ENCODE data around the gene ARSI.

DNA sequence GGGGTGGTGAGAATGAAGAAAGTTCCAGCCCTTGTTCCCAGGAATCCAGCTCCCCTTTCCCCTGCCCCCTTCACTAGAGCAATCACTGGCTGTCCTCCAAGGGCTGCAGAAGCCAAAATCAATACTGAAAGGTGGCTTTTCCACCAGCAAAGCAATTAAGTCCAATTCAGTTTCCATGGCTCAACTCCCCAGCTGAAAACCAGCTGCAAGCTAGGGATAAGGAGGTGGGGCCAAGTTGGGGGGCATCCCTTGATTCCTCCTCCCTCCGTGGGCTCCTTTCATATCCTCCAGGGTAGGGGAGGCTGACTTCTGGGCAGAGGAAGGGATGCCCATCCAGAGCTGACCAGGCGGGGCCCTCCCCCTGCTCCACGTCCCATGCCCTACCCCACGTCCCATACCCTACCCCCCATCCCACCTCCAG, 35.8 kb downstream of the ARSI start:
- TF ChIP-seq, protein P1, sequence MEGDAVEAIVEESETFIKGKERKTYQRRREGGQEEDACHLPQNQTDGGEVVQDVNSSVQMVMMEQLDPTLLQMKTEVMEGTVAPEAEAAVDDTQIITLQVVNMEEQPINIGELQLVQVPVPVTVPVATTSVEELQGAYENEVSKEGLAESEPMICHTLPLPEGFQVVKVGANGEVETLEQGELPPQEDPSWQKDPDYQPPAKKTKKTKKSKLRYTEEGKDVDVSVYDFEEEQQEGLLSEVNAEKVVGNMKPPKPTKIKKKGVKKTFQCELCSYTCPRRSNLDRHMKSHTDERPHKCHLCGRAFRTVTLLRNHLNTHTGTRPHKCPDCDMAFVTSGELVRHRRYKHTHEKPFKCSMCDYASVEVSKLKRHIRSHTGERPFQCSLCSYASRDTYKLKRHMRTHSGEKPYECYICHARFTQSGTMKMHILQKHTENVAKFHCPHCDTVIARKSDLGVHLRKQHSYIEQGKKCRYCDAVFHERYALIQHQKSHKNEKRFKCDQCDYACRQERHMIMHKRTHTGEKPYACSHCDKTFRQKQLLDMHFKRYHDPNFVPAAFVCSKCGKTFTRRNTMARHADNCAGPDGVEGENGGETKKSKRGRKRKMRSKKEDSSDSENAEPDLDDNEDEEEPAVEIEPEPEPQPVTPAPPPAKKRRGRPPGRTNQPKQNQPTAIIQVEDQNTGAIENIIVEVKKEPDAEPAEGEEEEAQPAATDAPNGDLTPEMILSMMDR (IDR thresholded peaks at IDR 0.05; ENCODE audit: insufficient read depth, low read length), result no peak
- TF ChIP-seq POLR2AphosphoS5 (IDR thresholded peaks at IDR 0.05; ENCODE audit: low read depth), result no peak
- no peak for TF ChIP-seq GABPA (IDR thresholded peaks at IDR 0.05; ENCODE audit: low read depth)
